HFFc6 (cell line): ENCODE measurements around the gene BABAM2. TPM values are rescaled to one million over a fixed set of nuclear protein-coding genes. Genes with fewer than 3 reads are reported as not detected.
"Not testable (repeated sequence)": the region's sequence is repeated elsewhere in the genome, so short reads cannot be mapped to it uniquely, and the experiment has no call there.

Experiments
- DNase-seq: peaks from one replicate; pipeline ENCODE4 v3.0.0-alpha.2; 2018
- H3K27ac Mint-ChIP-seq: 2 replicates; pipeline ENCODE4 v1.8.0; 2020; ENCODE audit warnings: mild to moderate bottlenecking, mixed read lengths
- H3K27me3 Mint-ChIP-seq: 2 replicates; pipeline ENCODE4 v1.8.0; 2021; ENCODE audit warnings: mild to moderate bottlenecking, moderate library complexity, mixed read lengths; ENCODE audit not compliant: insufficient read depth
- H3K36me3 Mint-ChIP-seq: 2 replicates; pipeline ENCODE4 v1.8.0; 2021; ENCODE audit warnings: low read depth, mixed read lengths
- H3K4me1 Mint-ChIP-seq: 2 replicates; pipeline ENCODE4 v1.8.0; 2020; ENCODE audit warnings: low read depth, mixed read lengths
- H3K4me3 Mint-ChIP-seq: 2 replicates; pipeline ENCODE4 v1.8.0; 2020; ENCODE audit warnings: mild to moderate bottlenecking, moderate library complexity, mixed read lengths
- H3K9me3 Mint-ChIP-seq: 2 replicates; pipeline ENCODE4 v1.8.0; 2020; ENCODE audit warnings: mild to moderate bottlenecking, mixed read lengths
- total RNA-seq, 6 experiments: library from RNA; stranded (reverse); fragmentation: NEBNext Ultra II Directional; extraction: Animal tissue kit (Norgen Biotek cat#: 25700); gene quantifications; 2 replicates in 1 of 6; 3 replicates in 5 of 6; pipeline ENCODE4 v1.2.3, GENCODE V29; 2021
- TF ChIP-seq, protein P1 (sequence below): fragments of 200-600 bp; sonication (generic); IDR thresholded peaks from 2 replicates; pipeline ENCODE4 v1.5.0; 2021; ENCODE audit warnings: antibody characterized with exemption, mild to moderate bottlenecking

BABAM2 gene
- total RNA-seq, 6 experiments from 2014 or later, result 30.8 to 46.6 (median 41.2) TPM

DNA sequence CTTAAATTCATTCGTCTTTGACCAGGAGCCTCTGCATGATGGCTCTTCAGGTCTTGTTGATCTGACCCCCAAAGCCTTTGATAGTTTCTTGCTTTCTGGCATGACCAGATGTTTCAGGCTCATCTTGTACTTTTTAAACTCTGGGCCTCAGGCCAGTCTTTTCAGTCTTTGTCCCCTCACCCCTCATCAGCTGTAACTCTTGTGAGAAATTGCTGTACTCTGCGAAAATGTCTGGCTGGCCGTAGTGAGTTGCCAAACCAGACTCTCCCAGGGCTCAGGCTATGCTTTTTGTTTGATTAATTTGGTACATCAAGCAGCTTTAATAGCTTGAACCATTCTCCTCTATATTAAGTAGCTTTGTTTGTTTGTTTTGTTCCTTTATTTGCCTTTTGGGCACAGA is 75.9 kb downstream of the BABAM2 start:
- Mint-ChIP-seq H3K27ac (no peak overlapping the region), H3K27me3 (no peaks in the 10 kb centered on the region), H3K9me3 (peaks cover 22% of the 10 kb centered on the region), H3K36me3 (peaks cover 42% of the 10 kb centered on the region), H3K4me3 (no peak overlapping the region), H3K4me1 (peaks cover 44% of the 10 kb centered on the region)
- TF ChIP-seq, protein P1, sequence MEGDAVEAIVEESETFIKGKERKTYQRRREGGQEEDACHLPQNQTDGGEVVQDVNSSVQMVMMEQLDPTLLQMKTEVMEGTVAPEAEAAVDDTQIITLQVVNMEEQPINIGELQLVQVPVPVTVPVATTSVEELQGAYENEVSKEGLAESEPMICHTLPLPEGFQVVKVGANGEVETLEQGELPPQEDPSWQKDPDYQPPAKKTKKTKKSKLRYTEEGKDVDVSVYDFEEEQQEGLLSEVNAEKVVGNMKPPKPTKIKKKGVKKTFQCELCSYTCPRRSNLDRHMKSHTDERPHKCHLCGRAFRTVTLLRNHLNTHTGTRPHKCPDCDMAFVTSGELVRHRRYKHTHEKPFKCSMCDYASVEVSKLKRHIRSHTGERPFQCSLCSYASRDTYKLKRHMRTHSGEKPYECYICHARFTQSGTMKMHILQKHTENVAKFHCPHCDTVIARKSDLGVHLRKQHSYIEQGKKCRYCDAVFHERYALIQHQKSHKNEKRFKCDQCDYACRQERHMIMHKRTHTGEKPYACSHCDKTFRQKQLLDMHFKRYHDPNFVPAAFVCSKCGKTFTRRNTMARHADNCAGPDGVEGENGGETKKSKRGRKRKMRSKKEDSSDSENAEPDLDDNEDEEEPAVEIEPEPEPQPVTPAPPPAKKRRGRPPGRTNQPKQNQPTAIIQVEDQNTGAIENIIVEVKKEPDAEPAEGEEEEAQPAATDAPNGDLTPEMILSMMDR, result no peak
- DNase-seq, result no peak

DNA sequence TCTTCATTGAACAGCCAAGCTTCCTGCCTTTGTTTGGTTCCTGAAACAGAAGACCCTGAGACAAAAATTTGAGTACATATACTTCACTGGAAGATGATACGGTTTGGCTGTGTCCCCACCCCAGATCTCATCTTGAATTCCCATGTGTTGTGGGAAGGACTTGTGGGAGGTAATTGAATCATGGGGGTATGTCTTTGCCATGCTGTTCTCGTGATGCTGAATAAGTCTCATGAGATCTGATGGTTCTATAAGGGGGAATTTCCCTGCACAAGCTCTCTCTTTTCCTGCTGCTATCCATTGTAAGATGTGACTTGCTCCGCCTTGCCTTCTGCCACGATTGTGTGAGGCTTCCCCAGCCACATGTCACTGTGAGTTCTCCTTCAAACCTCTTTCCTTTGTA is 76.5 kb downstream of the BABAM2 start:
- H3K9me3 Mint-ChIP-seq, result peaks cover 22% of the 10 kb centered on the region
- no peak overlapping the region for H3K27ac Mint-ChIP-seq
- H3K36me3 Mint-ChIP-seq, result peaks cover 39% of the 10 kb centered on the region
- no peak for DNase-seq
- H3K4me1 Mint-ChIP-seq, result peaks cover 43% of the 10 kb centered on the region
- TF ChIP-seq, protein P1, result no peak
- H3K27me3 Mint-ChIP-seq, result no peaks in the 10 kb centered on the region
- no peak overlapping the region for H3K4me3 Mint-ChIP-seq

DNA sequence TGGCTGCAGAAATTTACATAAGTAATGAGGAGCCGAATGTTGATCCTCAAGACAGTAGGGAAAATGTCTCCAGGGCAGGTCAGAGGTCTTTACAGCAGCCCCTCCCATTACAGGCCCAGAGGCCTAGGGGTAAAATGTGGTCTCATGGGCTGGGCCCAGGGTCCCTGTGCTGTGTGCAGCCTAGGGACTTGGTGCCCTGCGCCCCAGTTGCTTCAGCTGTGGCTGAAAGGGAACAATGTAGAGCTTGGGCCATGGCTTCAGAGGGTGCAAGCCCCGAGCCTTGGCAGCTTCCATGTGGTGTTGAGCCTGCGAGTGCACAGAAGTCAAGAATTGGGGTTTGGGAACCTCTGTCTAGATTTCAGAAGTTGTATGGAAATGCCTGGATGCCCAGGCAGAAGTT is 77.5 kb downstream of the BABAM2 start:
- not testable (repeated sequence) for DNase-seq, H3K27me3 Mint-ChIP-seq, H3K27ac Mint-ChIP-seq, H3K4me3 Mint-ChIP-seq
- Mint-ChIP-seq H3K36me3 (peaks cover 33% of the 10 kb centered on the region), H3K4me1 (peaks cover 38% of the 10 kb centered on the region), H3K9me3 (peaks cover 22% of the 10 kb centered on the region)

DNA sequence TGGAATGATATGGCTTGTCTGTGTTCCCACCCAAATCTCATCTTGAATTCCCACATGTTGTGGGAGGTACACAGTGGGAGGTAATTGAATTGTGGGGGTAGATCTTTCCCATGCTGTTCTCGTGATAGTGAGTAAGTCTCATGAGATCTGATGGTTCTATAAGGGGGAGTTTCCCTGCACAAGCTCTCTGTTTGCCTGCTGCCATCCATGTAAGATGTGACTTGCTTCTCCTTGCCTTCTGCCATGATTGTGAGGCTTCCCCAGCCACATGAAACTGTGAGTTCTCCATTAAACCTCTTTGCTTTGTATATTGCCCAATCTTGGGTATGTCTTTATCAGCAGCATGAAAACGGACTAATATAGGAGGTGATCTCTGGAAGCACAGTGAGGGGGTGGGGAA is 78.4 kb downstream of the BABAM2 start:
- peaks cover 33% of the 10 kb centered on the region for H3K36me3 Mint-ChIP-seq
- not testable (repeated sequence) for H3K27ac Mint-ChIP-seq, H3K27me3 Mint-ChIP-seq, H3K4me3 Mint-ChIP-seq, DNase-seq
- peaks cover 45% of the 10 kb centered on the region for H3K4me1 Mint-ChIP-seq
- peaks cover 22% of the 10 kb centered on the region for H3K9me3 Mint-ChIP-seq

DNA sequence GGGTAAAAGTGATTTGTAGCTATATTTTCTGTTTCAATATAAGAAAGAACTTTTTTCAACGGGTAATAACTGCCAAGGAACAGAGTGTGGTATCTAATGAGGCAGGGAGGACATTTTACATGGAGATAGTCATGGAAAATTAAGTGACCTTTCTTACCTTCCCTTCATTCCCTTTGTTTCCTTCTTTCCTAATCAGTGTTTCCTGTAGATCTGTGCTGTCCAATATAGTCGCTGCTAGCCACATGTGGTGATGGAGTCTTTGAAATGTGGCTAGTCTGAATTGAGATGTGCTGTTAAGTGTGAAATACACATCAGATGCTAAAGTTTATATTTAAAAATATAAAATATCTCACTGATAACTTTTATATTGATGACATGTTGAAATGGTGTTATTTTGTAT is 81.8 kb downstream of the BABAM2 start:
- H3K4me3 Mint-ChIP-seq, result no peak overlapping the region
- peaks cover 52% of the 10 kb centered on the region for H3K4me1 Mint-ChIP-seq
- no peaks in the 10 kb centered on the region for H3K27me3 Mint-ChIP-seq
- DNase-seq, result no peak
- peaks cover 26% of the 10 kb centered on the region for H3K36me3 Mint-ChIP-seq
- H3K27ac Mint-ChIP-seq, result no peak overlapping the region
- TF ChIP-seq, protein P1, result no peak
- peaks cover 20% of the 10 kb centered on the region for H3K9me3 Mint-ChIP-seq

DNA sequence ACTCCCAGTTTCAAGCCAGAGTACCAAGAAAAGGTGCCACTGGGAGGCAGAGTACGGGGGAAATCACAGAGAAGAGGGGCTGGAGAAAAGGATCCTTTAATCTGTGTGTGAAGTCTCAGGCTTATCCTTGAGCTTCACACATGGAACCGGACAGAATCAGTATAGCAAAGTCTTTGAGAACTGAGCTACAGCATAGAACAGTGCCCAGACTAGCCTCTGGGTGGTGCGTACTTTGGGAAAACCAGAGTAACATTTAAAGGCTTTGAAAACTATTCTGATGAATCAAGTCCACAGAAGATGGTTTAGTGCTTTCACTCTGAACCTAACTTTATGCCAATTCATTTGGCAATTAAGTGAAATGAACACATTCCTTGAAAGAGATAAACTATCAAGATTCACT is 83.1 kb downstream of the BABAM2 start:
- H3K4me3 Mint-ChIP-seq, result no peak overlapping the region
- peaks cover 60% of the 10 kb centered on the region for H3K4me1 Mint-ChIP-seq
- peak overlapping the region; percentile 50; the same call in 1 of the 2 replicates for H3K27ac Mint-ChIP-seq
- peaks cover 8% of the 10 kb centered on the region for H3K9me3 Mint-ChIP-seq
- peak; percentile 30 for DNase-seq
- H3K27me3 Mint-ChIP-seq, result 0 out of 2 replicates have a peak, but pooled peaks cover 2% of the 10 kb centered on the region
- TF ChIP-seq, protein P1, result peak; percentile 58
- peaks cover 22% of the 10 kb centered on the region for H3K36me3 Mint-ChIP-seq

DNA sequence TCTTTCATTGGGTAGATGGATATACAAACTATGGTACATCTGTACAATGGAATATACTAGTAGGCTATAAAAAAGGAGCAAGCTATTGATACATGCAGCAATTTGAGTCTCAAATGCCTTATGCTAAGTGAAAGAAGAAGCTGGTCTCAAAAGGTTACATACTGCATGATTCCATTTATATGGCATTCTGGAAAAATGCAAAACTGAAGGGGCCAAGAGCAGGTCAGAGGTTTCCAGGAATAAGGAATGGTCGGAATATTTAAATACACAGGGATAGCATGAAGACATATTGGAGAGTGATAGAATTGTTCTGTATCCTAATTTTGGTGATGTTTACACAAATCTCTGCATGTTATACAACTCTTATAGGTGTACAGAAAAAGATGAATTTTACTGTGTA is 85.8 kb downstream of the BABAM2 start:
- TF ChIP-seq, protein P1, result no peak
- Mint-ChIP-seq H3K9me3 (no peaks in the 10 kb centered on the region), H3K27me3 (0 out of 2 replicates have a peak, but pooled peaks cover 2% of the 10 kb centered on the region), H3K4me3 (no peak overlapping the region), H3K4me1 (peaks cover 67% of the 10 kb centered on the region), H3K36me3 (peaks cover 16% of the 10 kb centered on the region), H3K27ac (no peak overlapping the region)
- no peak for DNase-seq
